IMR-90 (cell line): ENCODE data around the gene AMY1C. TPM values are rescaled to one million over a fixed set of nuclear protein-coding genes. Genes with fewer than 3 reads are reported as not detected.

Source experiments
- ATAC-seq: fragments of 200-7000 bp; cut with Tn5 transposase; 2 replicates; pipeline ENCODE4 v1.9.1; 2020; ENCODE audit warnings: low read depth, mild to moderate bottlenecking, moderate library complexity
- BruUV-seq: library from RNA; stranded (reverse); fragments of 400-500 nt; replicated peaks from 2 replicates; lab custom pipeline; 2021; lab: Mats Ljungman, UMichigan
- CTCF ChIA-PET: fragments of 300-600 bp; formaldehyde crosslinking; extraction: SDS; loops from one replicate; lab custom pipeline; 2021; ENCODE audit warnings: antibody characterized with exemption; lab: Yijun Ruan, JAX
- POLR2A ChIA-PET: fragments of 300-600 bp; sonication (Branson Sonifier 250); formaldehyde crosslinking; loops from one replicate; lab custom pipeline; 2022; ENCODE audit warnings: antibody characterized with exemption; ENCODE audit not compliant: unreplicated experiment; lab: Charles Lee
- DNase-seq: peaks from one replicate; pipeline ENCODE4 v3.0.0; 2013
- H2AFZ ChIP-seq: replicated peaks from 2 replicates; pipeline ENCODE3; 2013; ENCODE audit warnings: low read length, mild to moderate bottlenecking; ENCODE audit not compliant: poor library complexity
- H2AK5ac ChIP-seq: 2 replicates; pipeline ENCODE4 v1.6.1; 2013; ENCODE audit warnings: low read depth, low read length, inconsistent platforms
- H2AK9ac ChIP-seq: replicated peaks from 2 replicates; pipeline ENCODE3; 2013; ENCODE audit warnings: mild to moderate bottlenecking, low read depth, low read length, moderate library complexity; ENCODE audit not compliant: poor library complexity
- H2BK120ac ChIP-seq: 2 replicates; pipeline ENCODE4 v1.6.1; 2013; ENCODE audit warnings: low read depth, low read length, inconsistent platforms
- H2BK15ac ChIP-seq: 3 replicates; pipeline ENCODE4 v1.6.1; 2013; ENCODE audit warnings: low read depth, low read length, inconsistent platforms
- H2BK20ac ChIP-seq: 2 replicates; pipeline ENCODE4 v1.6.1; 2013; ENCODE audit warnings: low read depth, mild to moderate bottlenecking, inconsistent platforms, low read length, moderate library complexity
- H2BK5ac ChIP-seq: 2 replicates; pipeline ENCODE4 v1.6.1; 2013; ENCODE audit warnings: mild to moderate bottlenecking, low read depth, low read length, inconsistent platforms; ENCODE audit not compliant: poor library complexity, severe bottlenecking
- H3K14ac ChIP-seq: replicated peaks from 2 replicates; pipeline ENCODE4 v1.6.1; 2013; ENCODE audit warnings: low read depth, low read length, inconsistent platforms
- H3K18ac ChIP-seq: 2 replicates; pipeline ENCODE4 v1.6.1; 2013; ENCODE audit warnings: low read depth, low read length, control low read depth
- H3K23ac ChIP-seq: 2 replicates; pipeline ENCODE4 v1.6.1; 2013; ENCODE audit warnings: low read depth, low read length, inconsistent platforms
- H3K27ac ChIP-seq: 2 replicates; pipeline ENCODE4 v1.5.1; 2013; ENCODE audit warnings: mild to moderate bottlenecking, control low read depth, low read length; ENCODE audit not compliant: insufficient read depth
- H3K27me3 ChIP-seq: 2 replicates; pipeline ENCODE4 v1.6.1; 2013; ENCODE audit warnings: low read length; ENCODE audit not compliant: control insufficient read depth, insufficient read depth
- H3K36me3 ChIP-seq: 2 replicates; pipeline ENCODE4 v1.6.1; 2013; ENCODE audit warnings: low read length, mixed read lengths; ENCODE audit not compliant: control insufficient read depth, insufficient read depth
- H3K4ac ChIP-seq: 2 replicates; pipeline ENCODE4 v1.6.1; 2013; ENCODE audit warnings: low read depth, low read length, inconsistent platforms
- H3K4me1 ChIP-seq: 2 replicates; pipeline ENCODE4 v1.6.1; 2013; ENCODE audit warnings: low read length, mixed read lengths; ENCODE audit not compliant: control insufficient read depth, insufficient read depth
- H3K4me2 ChIP-seq: 2 replicates; pipeline ENCODE4 v1.6.1; 2013; ENCODE audit warnings: low read depth, mild to moderate bottlenecking, control low read depth, low read length, moderate library complexity
- H3K4me3 ChIP-seq: 2 replicates; pipeline ENCODE4 v1.5.1; 2013; ENCODE audit warnings: low read depth, mild to moderate bottlenecking, control low read depth, low read length, moderate library complexity; ENCODE audit not compliant: insufficient read depth
- H3K56ac ChIP-seq: 2 replicates; pipeline ENCODE4 v1.6.1; 2013; ENCODE audit warnings: low read length, inconsistent platforms; ENCODE audit not compliant: insufficient read depth; ENCODE audit errors: extremely low read depth
- H3K79me1 ChIP-seq, 2 experiments: 2 replicates each; pipeline ENCODE4 v1.6.1; 2013; ENCODE audit warnings: low read length in 2 of 2, inconsistent platforms in 1 of 2, low read depth in 1 of 2
- H3K9ac ChIP-seq: 2 replicates; pipeline ENCODE4 v1.6.1; 2013; ENCODE audit warnings: low read depth, low read length, control low read depth
- H3K9me1 ChIP-seq: 2 replicates; pipeline ENCODE4 v1.6.1; 2013; ENCODE audit warnings: low read length, inconsistent platforms; ENCODE audit not compliant: insufficient read depth
- H3K9me3 ChIP-seq: 2 replicates; pipeline ENCODE4 v1.6.1; 2013; ENCODE audit warnings: low read length; ENCODE audit not compliant: control insufficient read depth, insufficient read depth
- H4K20me1 ChIP-seq: 2 replicates; pipeline ENCODE4 v1.6.1; 2013; ENCODE audit warnings: low read length, inconsistent platforms; ENCODE audit not compliant: insufficient read depth
- H4K5ac ChIP-seq: 2 replicates; pipeline ENCODE4 v1.6.1; 2013; ENCODE audit warnings: mild to moderate bottlenecking, low read depth, low read length, control low read depth
- H4K8ac ChIP-seq, 2 experiments: 2 replicates each; pipeline ENCODE4 v1.6.1; 2013; ENCODE audit warnings: low read depth in 2 of 2, low read length in 2 of 2, control low read depth in 1 of 2, inconsistent platforms in 1 of 2
- H4K91ac ChIP-seq: 2 replicates; pipeline ENCODE4 v1.6.1; 2013; ENCODE audit warnings: low read depth, low read length, inconsistent platforms; ENCODE audit not compliant: insufficient read depth
- CEBPB ChIP-seq: IDR thresholded peaks from 2 replicates; pipeline ENCODE4 v1.6.1; 2012; ENCODE audit warnings: low read depth, low read length, improper control_type of control experiment
- CHD1 ChIP-seq: IDR thresholded peaks from 2 replicates; pipeline ENCODE4 v1.6.1; 2012; ENCODE audit warnings: low read depth, low read length, improper control_type of control experiment
- CTCF ChIP-seq: conservative IDR thresholded peaks from 2 replicates; pipeline ENCODE4 v1.5.1; 2012; ENCODE audit warnings: mild to moderate bottlenecking, low read depth, low read length, improper control_type of control experiment
- ELK1 ChIP-seq: fragments of 150-350 bp; IDR thresholded peaks from 2 replicates; pipeline ENCODE4 v1.6.1; 2016; ENCODE audit warnings: low read depth, mild to moderate bottlenecking, low read length, moderate library complexity, borderline replicate concordance
- MAFK ChIP-seq: IDR thresholded peaks from 2 replicates; pipeline ENCODE4 v1.6.1; 2012; ENCODE audit warnings: low read depth, low read length, improper control_type of control experiment
- MAZ ChIP-seq: IDR thresholded peaks from 2 replicates; pipeline ENCODE4 v1.6.1; 2012; ENCODE audit warnings: low read depth, mild to moderate bottlenecking, low read length, improper control_type of control experiment, moderate library complexity, borderline replicate concordance
- NFE2L2 ChIP-seq: fragments of 150-350 bp; IDR thresholded peaks from 2 replicates; pipeline ENCODE4 v1.6.1; 2016; ENCODE audit warnings: low read depth, mild to moderate bottlenecking, low read length
- POLR2A ChIP-seq: IDR thresholded peaks from 2 replicates; pipeline ENCODE4 v1.6.1; 2012; ENCODE audit warnings: mild to moderate bottlenecking, low read depth, low read length
- RAD21 ChIP-seq: IDR thresholded peaks from 2 replicates; pipeline ENCODE4 v1.6.1; 2012; ENCODE audit warnings: low read length, improper control_type of control experiment
- RFX5 ChIP-seq: IDR thresholded peaks from 2 replicates; pipeline ENCODE4 v1.8.0; 2012; ENCODE audit warnings: low read depth, mild to moderate bottlenecking, low read length, moderate library complexity
- SMC3 ChIP-seq: fragments of 150-350 bp; IDR thresholded peaks from 2 replicates; pipeline ENCODE4 v1.6.1; 2016; ENCODE audit warnings: low read depth, mild to moderate bottlenecking, antibody characterized with exemption, low read length, moderate library complexity
- dilution Hi-C: fragments of 300-500 bp; cut with HindIII; formaldehyde crosslinking; loops from one replicate; pipeline ENCODE4 v1.14.3; 2018; ENCODE audit warnings: low sequenced_read_pairs; ENCODE audit not compliant: unreplicated experiment
- in situ Hi-C: fragments of 300-500 bp; cut with MboI; formaldehyde crosslinking; loops from 3 replicates; pipeline ENCODE4 v1.14.3; 2019; ENCODE audit warnings: low sequenced_read_pairs, inconsistent platforms, mixed read lengths
- intact Hi-C: fragments of 100-400 bp; cut with micrococcal nuclease; formaldehyde crosslinking; loops from 2 replicates; pipeline ENCODE4 v1.10.0; 2022
- polyA plus RNA-seq, 3 experiments: library from polyadenylated mRNA; depleted of rRNA; stranded (reverse); fragments of >200 nt; gene quantifications; 2 replicates each; pipeline ENCODE4 v1.2.3, GENCODE V29; 2012; ENCODE audit warnings: low replicate concordance in 1 of 3
- total RNA-seq: library from RNA; depleted of rRNA; stranded (reverse); fragments of >200 nt; gene quantifications from 2 replicates; pipeline ENCODE4 v1.2.3, GENCODE V29; 2012

Gene AMY1C
- total and polyA plus RNA-seq, 2 of the 4 experiments (the other 2 are of a cell fraction) = not detected

GRCh38 chr1:103761896-103762295, 12.2 kb downstream of the AMY1C start:
- no peak overlapping the region for H3K9ac ChIP-seq
- POLR2A ChIA-PET = no interaction called here
- no peak overlapping the region for H3K4me2 ChIP-seq
- H3K4me3 ChIP-seq = no peak overlapping the region
- no peak overlapping the region for H3K56ac ChIP-seq
- CTCF ChIA-PET = no interaction called here
- H3K4ac ChIP-seq = no peak overlapping the region
- no peaks in the 10 kb centered on the region for H3K27me3 ChIP-seq
- no peak overlapping the region for H3K18ac ChIP-seq
- in situ Hi-C loops = no loop called here
- no peak overlapping the region for H2BK20ac ChIP-seq
- H4K20me1 ChIP-seq = no peaks in the 10 kb centered on the region
- no peak overlapping the region for H4K5ac ChIP-seq
- DNase-seq (no peak), ATAC-seq (no peak)
- H2BK120ac ChIP-seq = no peak overlapping the region
- H3K36me3 ChIP-seq = no peaks in the 10 kb centered on the region
- H2BK15ac ChIP-seq = no peak overlapping the region
- no peak overlapping the region for H3K23ac ChIP-seq
- no peak overlapping the region for H2AFZ ChIP-seq
- H3K14ac ChIP-seq = no peak overlapping the region
- no peak overlapping the region for H3K27ac ChIP-seq
- no peak overlapping the region for H2AK9ac ChIP-seq
- H3K4me1 ChIP-seq = no peaks in the 10 kb centered on the region
- H3K79me1 ChIP-seq = no peaks in the 10 kb centered on the region
- H4K91ac ChIP-seq = no peak overlapping the region
- TF ChIP-seq NFE2L2 (no peak), SMC3 (no peak), RAD21 (no peak), CTCF (no peak), RFX5 (no peak), MAFK (no peak), ELK1 (no peak), MAZ (no peak), POLR2A (no peak), CHD1 (no peak), CEBPB (no peak)
- H2BK5ac ChIP-seq = no peak overlapping the region
- H4K8ac ChIP-seq = no peak overlapping the region
- peaks cover 2% of the 10 kb centered on the region; the same call in 1 of the 2 replicates for H3K9me3 ChIP-seq
- no peak overlapping the region for H2AK5ac ChIP-seq
- intact Hi-C loops = no loop called here
- H3K9me1 ChIP-seq = no peaks in the 10 kb centered on the region
- BruUV-seq = no TSS peak
- dilution Hi-C loops = no loop called here
